LNCaP clone FGC (cell line): Measurements from ENCODE around the gene MEF2D.

Source experiments
- DNase-seq: peaks from one replicate; pipeline ENCODE4 v3.0.0-alpha.2; 2011; ENCODE audit warnings: low read depth
- H3K4me3 ChIP-seq: 2 replicates; pipeline ENCODE4 v1.5.1; 2011; ENCODE audit warnings: mild to moderate bottlenecking, low read depth, low read length, control low read depth
- CTCF ChIP-seq: IDR thresholded peaks from 2 replicates; pipeline ENCODE4 v1.5.1; 2012; ENCODE audit warnings: mild to moderate bottlenecking; ENCODE audit not compliant: control insufficient read depth, insufficient read depth; ENCODE audit errors: extremely low read depth

The MEF2D gene

GRCh38 chr1:156534424-156535060 is 34.0 kb upstream of the MEF2D start:
- no peak for TF ChIP-seq CTCF
- no peak overlapping the region for H3K4me3 ChIP-seq
- no peak for DNase-seq

- DNase-seq, result no peak
- H3K4me3 ChIP-seq, result no peak overlapping the region
- no peak for TF ChIP-seq CTCF
Measured at GRCh38 chr1:156533568-156534220, 33.1 kb upstream of the MEF2D start.

GRCh38 chr1:156532374-156532773 is 31.8 kb upstream of the MEF2D start:
- TF ChIP-seq CTCF, result no peak
- DNase-seq, result no peak
- H3K4me3 ChIP-seq, result no peak overlapping the region

- no peak for TF ChIP-seq CTCF
- no peak overlapping the region for H3K4me3 ChIP-seq
- DNase-seq, result no peak
Measured at GRCh38 chr1:156530006-156530405, 29.4 kb upstream of the MEF2D start.

- no peak for DNase-seq
- TF ChIP-seq CTCF, result no peak
- no peak overlapping the region for H3K4me3 ChIP-seq
Measured at GRCh38 chr1:156528875-156529425, 28.4 kb upstream of the MEF2D start.

- H3K4me3 ChIP-seq, result no peak overlapping the region
- DNase-seq, result no peak
- TF ChIP-seq CTCF, result no peak
Measured at GRCh38 chr1:156528231-156528630, 27.7 kb upstream of the MEF2D start.

GRCh38 chr1:156527584-156527983 is 27.0 kb upstream of the MEF2D start:
- no peak overlapping the region for H3K4me3 ChIP-seq
- TF ChIP-seq CTCF, result no peak
- no peak for DNase-seq
